GM19467 (cell line): Measurements from ENCODE around the gene EPHA3.

ENCODE experiments used
- ATAC-seq: cut with Tn5 transposase; IDR thresholded peaks from one replicate; pipeline ENCODE4 v1.9.1; 2021; ENCODE audit warnings: mild to moderate bottlenecking, moderate library complexity; ENCODE audit not compliant: unreplicated experiment

EPHA3 gene

GRCh38 chr3:89144080-89144479, 36.7 kb downstream of the EPHA3 start:
- ATAC-seq: no peak

GRCh38 chr3:89145995-89146394, 38.6 kb downstream of the EPHA3 start:
- ATAC-seq: no peak

GRCh38 chr3:89154416-89154815, 47.0 kb downstream of the EPHA3 start:
- no peak for ATAC-seq

GRCh38 chr3:89155811-89156210, 48.4 kb downstream of the EPHA3 start:
- ATAC-seq: no peak

GRCh38 chr3:89157575-89157974, 50.2 kb downstream of the EPHA3 start:
- ATAC-seq: no peak

GRCh38 chr3:89159605-89160004, 52.2 kb downstream of the EPHA3 start:
- no peak for ATAC-seq

GRCh38 chr3:89164774-89165173, 57.4 kb downstream of the EPHA3 start:
- ATAC-seq: no peak

- no peak for ATAC-seq
Observed at GRCh38 chr3:89165636-89166263, 58.3 kb downstream of the EPHA3 start.

- ATAC-seq: no peak
Observed at GRCh38 chr3:89171687-89172545, 64.5 kb downstream of the EPHA3 start.

- ATAC-seq: no peak
Observed at GRCh38 chr3:89173546-89173945, 66.1 kb downstream of the EPHA3 start.

GRCh38 chr3:89179355-89180001, 72.1 kb downstream of the EPHA3 start:
- ATAC-seq: no peak

GRCh38 chr3:89180334-89180733, 72.9 kb downstream of the EPHA3 start:
- ATAC-seq: no peak

- ATAC-seq: no peak
Observed at GRCh38 chr3:89182056-89182455, 74.6 kb downstream of the EPHA3 start.

GRCh38 chr3:89184151-89184995, 77.0 kb downstream of the EPHA3 start:
- ATAC-seq: no peak

- ATAC-seq: no peak
Observed at GRCh38 chr3:89186456-89186855, 79.0 kb downstream of the EPHA3 start.

GRCh38 chr3:89198591-89198990, 91.2 kb downstream of the EPHA3 start:
- ATAC-seq: no peak

GRCh38 chr3:89212619-89213018, 105.2 kb downstream of the EPHA3 start:
- ATAC-seq: no peak

GRCh38 chr3:89216016-89216739, 108.8 kb downstream of the EPHA3 start:
- no peak for ATAC-seq

GRCh38 chr3:89217148-89217685, 109.8 kb downstream of the EPHA3 start:
- no peak for ATAC-seq

- no peak for ATAC-seq
Observed at GRCh38 chr3:89221924-89222323, 114.5 kb downstream of the EPHA3 start.
